Colon (tissue), 2 donors: ENCODE measurements around the gene SEPHS1.

Source experiments
- FAIRE-seq: peaks from 2 replicates; lab custom pipeline; 2012; peaks lifted over from hg19 to GRCh38; lab: Jason Lieb, UNC
- donor health status: control.
- donor health status: control.

The SEPHS1 gene

GRCh38 chr10:13327534-13327933, 20.6 kb downstream of the SEPHS1 start:
- no peak for FAIRE-seq

- no peak for FAIRE-seq
Measured at GRCh38 chr10:13322615-13323148, 25.4 kb downstream of the SEPHS1 start.

GRCh38 chr10:13321576-13321975, 26.5 kb downstream of the SEPHS1 start:
- no peak for FAIRE-seq

GRCh38 chr10:13319166-13319565, 28.9 kb downstream of the SEPHS1 start:
- no peak for FAIRE-seq

GRCh38 chr10:13317474-13317873, 30.6 kb downstream of the SEPHS1 start:
- FAIRE-seq, result no peak

- FAIRE-seq, result no peak
Measured at GRCh38 chr10:13316635-13317311, 31.3 kb downstream of the SEPHS1 start.

GRCh38 chr10:13315361-13315760, 32.7 kb downstream of the SEPHS1 start:
- no peak for FAIRE-seq

GRCh38 chr10:13311177-13311575, 36.9 kb downstream of the SEPHS1 start:
- no peak for FAIRE-seq

GRCh38 chr10:13310518-13311176, 37.4 kb downstream of the SEPHS1 start:
- FAIRE-seq, result no peak

GRCh38 chr10:13309792-13310191, 38.3 kb downstream of the SEPHS1 start:
- FAIRE-seq, result no peak

- no peak for FAIRE-seq
Measured at GRCh38 chr10:13308096-13308495, 40.0 kb downstream of the SEPHS1 start.

- no peak for FAIRE-seq
Measured at GRCh38 chr10:13306103-13306502, 42.0 kb downstream of the SEPHS1 start.

GRCh38 chr10:13302821-13303555, 45.1 kb downstream of the SEPHS1 start:
- FAIRE-seq, result no peak

GRCh38 chr10:13299437-13300287, 48.4 kb downstream of the SEPHS1 start, which contains the start of gene PHYH:
TSS of gene PHYH (minus strand) at chr10:13300064. CDS start at chr10:13300042, 22 bp downstream.
- no peak for FAIRE-seq

- no peak for FAIRE-seq
Measured at GRCh38 chr10:13298748-13299436, 49.2 kb downstream of the SEPHS1 start.

- FAIRE-seq, result no peak
Measured at GRCh38 chr10:13296476-13296875, 51.6 kb downstream of the SEPHS1 start.

- no peak for FAIRE-seq
Measured at GRCh38 chr10:13294784-13295183, 53.3 kb downstream of the SEPHS1 start.

- no peak for FAIRE-seq
Measured at GRCh38 chr10:13291821-13292773, 56.0 kb downstream of the SEPHS1 start.

GRCh38 chr10:13291061-13291460, 57.0 kb downstream of the SEPHS1 start:
- no peak for FAIRE-seq

GRCh38 chr10:13284050-13284449, 64.0 kb downstream of the SEPHS1 start:
- no peak for FAIRE-seq
